ENCODE data around the gene DLX1.

DNA sequence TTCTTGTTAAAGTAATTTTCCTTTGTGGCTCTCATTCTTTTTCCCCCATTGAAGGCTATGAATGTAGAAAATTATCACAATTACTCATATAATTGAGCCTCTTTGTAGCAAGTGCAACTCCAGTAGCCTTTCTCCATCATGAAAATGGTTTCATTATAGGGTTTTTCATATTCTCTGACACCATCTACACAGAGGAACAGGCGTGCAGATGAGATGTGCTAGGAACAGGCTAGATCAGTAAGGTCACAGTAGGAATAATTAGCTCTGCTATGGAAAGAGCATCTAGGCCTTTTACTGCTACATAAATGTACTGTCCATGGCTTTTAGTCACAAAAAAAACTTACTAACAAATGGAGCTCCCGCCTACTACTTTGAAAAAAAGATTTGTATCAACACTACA is 12.6 kb upstream of the DLX1 start:
- no peak for TF ChIP-seq POLR2A (IDR thresholded peaks at IDR 0.05)
- TF ChIP-seq, protein P1, sequence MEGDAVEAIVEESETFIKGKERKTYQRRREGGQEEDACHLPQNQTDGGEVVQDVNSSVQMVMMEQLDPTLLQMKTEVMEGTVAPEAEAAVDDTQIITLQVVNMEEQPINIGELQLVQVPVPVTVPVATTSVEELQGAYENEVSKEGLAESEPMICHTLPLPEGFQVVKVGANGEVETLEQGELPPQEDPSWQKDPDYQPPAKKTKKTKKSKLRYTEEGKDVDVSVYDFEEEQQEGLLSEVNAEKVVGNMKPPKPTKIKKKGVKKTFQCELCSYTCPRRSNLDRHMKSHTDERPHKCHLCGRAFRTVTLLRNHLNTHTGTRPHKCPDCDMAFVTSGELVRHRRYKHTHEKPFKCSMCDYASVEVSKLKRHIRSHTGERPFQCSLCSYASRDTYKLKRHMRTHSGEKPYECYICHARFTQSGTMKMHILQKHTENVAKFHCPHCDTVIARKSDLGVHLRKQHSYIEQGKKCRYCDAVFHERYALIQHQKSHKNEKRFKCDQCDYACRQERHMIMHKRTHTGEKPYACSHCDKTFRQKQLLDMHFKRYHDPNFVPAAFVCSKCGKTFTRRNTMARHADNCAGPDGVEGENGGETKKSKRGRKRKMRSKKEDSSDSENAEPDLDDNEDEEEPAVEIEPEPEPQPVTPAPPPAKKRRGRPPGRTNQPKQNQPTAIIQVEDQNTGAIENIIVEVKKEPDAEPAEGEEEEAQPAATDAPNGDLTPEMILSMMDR (IDR thresholded peaks at IDR 0.05) = no peak

All from uterus (tissue), 2 donors.